Bronchial epithelial cell (primary cell): ENCODE results near the gene CCND1. TPM values are rescaled to one million over a fixed set of nuclear protein-coding genes. Genes with fewer than 3 reads are reported as not detected.

Experiments
- DNase-seq: peaks from one replicate; pipeline ENCODE4 v3.0.0-alpha.2; 2010; ENCODE audit warnings: low read depth
- FAIRE-seq: peaks from 2 replicates; lab custom pipeline; 2011; peaks lifted over from hg19 to GRCh38; lab: Jason Lieb, UNC
- H3K27me3 ChIP-seq: 2 replicates; pipeline ENCODE4 v1.5.1; 2011; ENCODE audit warnings: low read length; ENCODE audit not compliant: control insufficient read depth, insufficient read depth
- H3K36me3 ChIP-seq: 2 replicates; pipeline ENCODE4 v1.5.1; 2011; ENCODE audit warnings: low read length; ENCODE audit not compliant: control insufficient read depth, insufficient read depth
- H3K4me3 ChIP-seq: 2 replicates; pipeline ENCODE4 v1.5.1; 2011; ENCODE audit warnings: mild to moderate bottlenecking, low read depth, low read length, control low read depth
- total RNA-seq: library from RNA; depleted of rRNA; stranded (reverse); fragments of >200 nt; gene quantifications from 2 replicates; pipeline ENCODE4 v1.2.1, GENCODE V29; 2014
- TF ChIP-seq, protein P1 (sequence below): IDR thresholded peaks from 2 replicates; pipeline ENCODE4 v1.5.1; 2011; ENCODE audit warnings: mild to moderate bottlenecking, moderate library complexity, low read length, control low read depth, inconsistent platforms; ENCODE audit not compliant: insufficient read depth, severe bottlenecking

CCND1 gene
- total RNA-seq, 1 donor from 2014 or later = 198 TPM

DNA sequence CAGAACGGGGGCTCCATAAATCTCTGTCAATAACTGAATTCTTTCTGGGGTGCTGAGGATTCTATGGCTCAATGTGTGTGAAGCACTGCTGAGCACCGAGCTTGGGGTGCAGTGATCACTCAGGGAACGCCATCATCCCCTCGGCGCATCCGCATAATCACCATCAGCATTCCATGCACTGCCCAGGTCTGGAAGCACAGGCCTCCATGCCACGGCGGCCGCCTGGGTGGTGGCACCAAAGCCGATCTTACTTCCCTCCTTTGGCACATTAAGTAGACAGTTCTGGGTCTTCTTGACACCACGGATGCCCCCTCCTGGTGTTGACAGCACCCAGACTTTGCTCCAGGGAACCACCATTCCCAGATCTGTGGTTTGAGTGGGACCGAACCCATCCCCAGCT lies 18.6 kb downstream of the CCND1 start:
- TF ChIP-seq, protein P1, sequence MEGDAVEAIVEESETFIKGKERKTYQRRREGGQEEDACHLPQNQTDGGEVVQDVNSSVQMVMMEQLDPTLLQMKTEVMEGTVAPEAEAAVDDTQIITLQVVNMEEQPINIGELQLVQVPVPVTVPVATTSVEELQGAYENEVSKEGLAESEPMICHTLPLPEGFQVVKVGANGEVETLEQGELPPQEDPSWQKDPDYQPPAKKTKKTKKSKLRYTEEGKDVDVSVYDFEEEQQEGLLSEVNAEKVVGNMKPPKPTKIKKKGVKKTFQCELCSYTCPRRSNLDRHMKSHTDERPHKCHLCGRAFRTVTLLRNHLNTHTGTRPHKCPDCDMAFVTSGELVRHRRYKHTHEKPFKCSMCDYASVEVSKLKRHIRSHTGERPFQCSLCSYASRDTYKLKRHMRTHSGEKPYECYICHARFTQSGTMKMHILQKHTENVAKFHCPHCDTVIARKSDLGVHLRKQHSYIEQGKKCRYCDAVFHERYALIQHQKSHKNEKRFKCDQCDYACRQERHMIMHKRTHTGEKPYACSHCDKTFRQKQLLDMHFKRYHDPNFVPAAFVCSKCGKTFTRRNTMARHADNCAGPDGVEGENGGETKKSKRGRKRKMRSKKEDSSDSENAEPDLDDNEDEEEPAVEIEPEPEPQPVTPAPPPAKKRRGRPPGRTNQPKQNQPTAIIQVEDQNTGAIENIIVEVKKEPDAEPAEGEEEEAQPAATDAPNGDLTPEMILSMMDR = no peak
- Histone ChIP-seq H3K4me3 (no peak overlapping the region), H3K27me3 (no peaks in the 10 kb centered on the region), H3K36me3 (peaks cover 2% of the 10 kb centered on the region)
- DNase-seq = no peak
- FAIRE-seq = no peak

DNA sequence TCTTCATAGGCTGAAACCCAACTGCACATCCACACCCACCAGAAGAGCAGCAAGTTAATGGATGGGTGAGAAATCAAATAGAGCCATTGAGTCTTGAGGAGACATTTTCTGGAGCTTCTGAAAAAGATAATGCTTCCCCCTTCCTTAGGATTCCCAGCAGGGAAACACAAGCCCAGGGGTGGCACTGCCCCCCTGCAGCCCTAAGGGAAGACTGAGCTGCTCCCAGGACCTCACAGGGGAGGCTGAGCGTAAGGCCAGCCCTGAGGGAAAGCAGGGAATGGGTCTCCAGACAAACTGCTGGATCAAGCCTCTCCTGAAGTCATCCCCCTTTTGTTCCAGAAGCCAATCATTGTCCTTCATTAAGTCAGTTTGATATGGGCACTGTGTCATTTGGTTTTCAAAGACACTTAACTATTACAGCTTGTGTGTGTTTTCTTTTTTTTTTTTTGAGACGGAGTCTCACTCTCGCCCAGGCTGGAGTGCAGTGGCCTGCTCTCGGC lies 19.1 kb downstream of the CCND1 start:
- FAIRE-seq = peak; percentile 43
- H3K4me3 ChIP-seq = no peak overlapping the region
- no peak for DNase-seq
- H3K36me3 ChIP-seq = peaks cover 5% of the 10 kb centered on the region
- no peaks in the 10 kb centered on the region for H3K27me3 ChIP-seq
- TF ChIP-seq, protein P1 = no peak

DNA sequence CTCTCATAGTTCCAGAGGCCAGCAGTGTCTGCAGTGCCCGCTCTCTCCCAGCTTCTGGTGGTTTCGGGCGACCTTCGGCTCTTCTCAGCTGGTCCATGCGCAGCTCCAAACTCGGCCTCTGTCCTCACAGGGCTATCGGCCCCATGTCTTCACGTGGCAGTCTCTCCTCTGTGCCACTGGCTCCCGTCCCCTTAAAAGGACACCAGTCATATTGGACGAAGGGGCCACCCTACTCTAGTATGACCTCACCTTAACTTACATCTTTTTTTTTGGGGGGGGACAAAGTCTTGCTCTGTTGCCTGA lies 20.4 kb downstream of the CCND1 start:
- DNase-seq (no peak), FAIRE-seq (no peak)
- no peak overlapping the region for H3K4me3 ChIP-seq
- peaks cover 7% of the 10 kb centered on the region for H3K36me3 ChIP-seq
- no peaks in the 10 kb centered on the region for H3K27me3 ChIP-seq
- TF ChIP-seq, protein P1 = no peak

DNA sequence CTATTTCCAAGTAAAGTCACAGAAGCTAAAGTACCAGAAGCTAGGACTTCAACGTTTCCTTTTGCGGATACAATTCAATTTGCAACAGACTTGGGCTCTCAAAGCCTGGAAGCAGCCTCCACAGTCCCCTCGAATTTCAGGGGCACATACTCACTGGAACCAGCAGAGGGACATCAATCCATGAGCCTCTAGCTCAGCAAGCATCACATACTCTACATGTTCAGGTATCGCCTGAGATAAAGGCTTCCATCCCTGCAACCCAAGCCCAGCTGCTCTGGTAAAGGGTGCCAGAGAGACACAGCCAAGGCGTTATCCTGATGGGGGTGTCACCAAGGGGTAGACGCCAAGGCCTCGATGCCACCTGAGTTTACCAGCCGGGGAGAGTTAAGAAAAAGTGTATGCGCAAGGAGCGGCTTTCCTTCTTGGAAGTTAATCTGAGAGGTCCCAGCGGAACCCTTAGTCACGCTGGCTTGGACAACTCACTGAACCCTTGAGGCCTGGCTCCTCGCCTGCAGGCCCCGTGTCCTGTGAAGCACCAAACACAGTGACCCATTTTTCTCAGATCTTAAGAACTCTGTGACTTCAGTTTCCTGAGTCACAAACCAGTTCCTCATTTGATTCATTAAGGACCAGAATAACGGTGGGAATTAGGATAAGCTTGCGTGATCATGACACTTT lies 21.2 kb downstream of the CCND1 start:
- Histone ChIP-seq H3K4me3 (no peak overlapping the region), H3K36me3 (peaks cover 12% of the 10 kb centered on the region), H3K27me3 (no peaks in the 10 kb centered on the region)
- no peak for DNase-seq
- TF ChIP-seq, protein P1 = peak; percentile 24
- no peak for FAIRE-seq

DNA sequence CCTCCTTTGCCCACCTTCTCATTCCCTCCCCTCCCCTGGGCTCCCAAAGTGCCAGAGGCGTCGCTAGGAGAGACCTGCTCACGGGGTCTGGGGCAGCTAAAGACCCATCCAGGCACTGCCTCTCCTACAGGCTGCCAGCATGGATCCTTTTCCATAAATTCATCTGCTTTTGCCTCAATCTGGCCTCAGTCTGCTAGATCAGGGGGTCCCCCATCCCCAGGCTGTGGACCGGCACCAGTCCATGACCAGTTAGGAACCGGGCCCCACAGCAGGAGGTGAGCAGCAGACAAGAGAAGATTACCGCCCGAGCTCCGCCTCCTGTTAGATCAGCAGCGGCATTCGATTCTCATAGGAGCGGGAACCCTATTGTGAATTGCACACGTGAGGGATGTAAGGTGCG lies 21.9 kb downstream of the CCND1 start:
- H3K27me3 ChIP-seq = no peaks in the 10 kb centered on the region
- no peak overlapping the region for H3K4me3 ChIP-seq
- H3K36me3 ChIP-seq = peaks cover 15% of the 10 kb centered on the region
- DNase-seq (no peak), FAIRE-seq (no peak)
- TF ChIP-seq, protein P1 = no peak

DNA sequence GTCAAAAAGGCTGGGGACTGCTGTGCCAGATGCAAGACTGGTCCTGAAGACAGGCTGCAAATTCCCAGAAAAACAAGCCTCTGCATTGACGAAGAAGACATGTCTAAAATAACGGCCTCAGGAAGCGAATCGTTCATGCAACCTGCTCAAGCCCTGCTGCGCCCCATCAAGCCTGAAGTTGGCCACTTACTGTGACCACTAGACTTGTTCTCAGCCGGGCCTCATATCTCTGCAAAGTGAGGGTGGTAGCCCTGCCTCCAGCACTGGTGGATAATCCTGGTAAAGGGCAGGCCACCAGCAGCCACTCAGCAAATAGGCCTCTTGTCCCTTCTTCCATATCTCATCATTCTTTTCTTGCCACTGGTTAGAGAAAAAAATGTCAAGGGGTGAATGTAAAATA lies 22.4 kb downstream of the CCND1 start:
- Histone ChIP-seq H3K27me3 (no peaks in the 10 kb centered on the region), H3K4me3 (no peak overlapping the region), H3K36me3 (peaks cover 15% of the 10 kb centered on the region)
- no peak for FAIRE-seq
- TF ChIP-seq, protein P1 = no peak
- DNase-seq = no peak
